ENCODE measurements around the gene ATP5F1D.

GRCh38 chr19:1226227-1226518, 15.4 kb upstream of the ATP5F1D start:
- TF ChIP-seq MTA3 (CRISPR knock-in tag; IDR thresholded peaks at IDR 0.05) (no peak), TIGD3 (CRISPR knock-in tag; IDR thresholded peaks at IDR 0.05; ENCODE audit: borderline replicate concordance) (no peak), ZNF567 (CRISPR knock-in tag; IDR thresholded peaks at IDR 0.05; ENCODE audit: borderline replicate concordance) (no peak), ZNF530 (CRISPR knock-in tag; IDR thresholded peaks at IDR 0.05; ENCODE audit: low read depth) (no peak), BHLHE40 (IDR thresholded peaks at IDR 0.05; ENCODE audit: low read length) (no peak), GABPA (IDR thresholded peaks at IDR 0.05; ENCODE audit: low read depth, low read length) (no peak), GABPA (CRISPR knock-in tag; IDR thresholded peaks at IDR 0.05; ENCODE audit: low read depth) (no peak), CTCF (CRISPR knock-in tag; IDR thresholded peaks at IDR 0.05) (no peak)

All from HepG2 (cell line).